Endothelial cell of umbilical vein (primary cell): ENCODE data around the gene CGB8.
"Not testable (repeated sequence)": the region's sequence is repeated elsewhere in the genome, so short reads cannot be mapped to it uniquely, and the experiment has no call there.

ENCODE experiments used
- EZH2 ChIP-seq: IDR thresholded peaks from 2 replicates; pipeline ENCODE4 v1.6.1; 2012; ENCODE audit warnings: borderline replicate concordance, low read depth, mild to moderate bottlenecking, moderate library complexity, low read length, inconsistent platforms; ENCODE audit not compliant: severe bottlenecking
- FOS ChIP-seq: IDR thresholded peaks from 2 replicates; pipeline ENCODE4 v1.6.1; 2011; ENCODE audit warnings: mild to moderate bottlenecking, low read length, moderate library complexity, borderline replicate concordance; ENCODE audit not compliant: insufficient read depth
- GATA2 ChIP-seq: IDR thresholded peaks from 2 replicates; pipeline ENCODE4 v1.7.0; 2011; ENCODE audit warnings: low read depth, mild to moderate bottlenecking, moderate library complexity, mixed read lengths, low read length; ENCODE audit not compliant: insufficient read length, insufficient read depth
- JUN ChIP-seq: IDR thresholded peaks from 2 replicates; pipeline ENCODE4 v1.6.1; 2011; ENCODE audit warnings: borderline replicate concordance, low read depth; ENCODE audit not compliant: insufficient read length, insufficient read depth
- MYC ChIP-seq: IDR thresholded peaks from one replicate; pipeline ENCODE4 v1.6.1; 2011; ENCODE audit warnings: mild to moderate bottlenecking, low read depth, low read length
- POLR2A ChIP-seq: IDR thresholded peaks from 2 replicates; pipeline ENCODE4 v1.6.1; 2012; ENCODE audit warnings: low read depth, mild to moderate bottlenecking, control low read depth, low read length
- POLR2AphosphoS5 ChIP-seq: IDR thresholded peaks from 2 replicates; pipeline ENCODE4 v1.6.1; 2012; ENCODE audit warnings: low read depth, mild to moderate bottlenecking, control low read depth, low read length, moderate library complexity; ENCODE audit not compliant: insufficient read depth
- TF ChIP-seq, protein P1 (sequence below), 2 donors: IDR thresholded peaks; 1 replicate in 1 of 2; 2 replicates in 1 of 2; pipeline ENCODE4 v1.5.1; 2011; ENCODE audit warnings: low read length in 2 of 2, mild to moderate bottlenecking in 2 of 2, moderate library complexity in 2 of 2, control low read depth in 1 of 2, inconsistent platforms in 1 of 2, low read depth in 1 of 2; ENCODE audit not compliant: insufficient read depth in 1 of 2; ENCODE audit errors: extremely low read depth in 1 of 2
- TF ChIP-seq, protein P2 (sequence below): IDR thresholded peaks from 2 replicates; pipeline ENCODE4 v1.6.1; 2011; ENCODE audit not compliant: insufficient read depth, insufficient read length

GRCh38 chr19:49038557-49039276 lies 10.2 kb downstream of the CGB8 start:
- TF ChIP-seq, protein P1, sequence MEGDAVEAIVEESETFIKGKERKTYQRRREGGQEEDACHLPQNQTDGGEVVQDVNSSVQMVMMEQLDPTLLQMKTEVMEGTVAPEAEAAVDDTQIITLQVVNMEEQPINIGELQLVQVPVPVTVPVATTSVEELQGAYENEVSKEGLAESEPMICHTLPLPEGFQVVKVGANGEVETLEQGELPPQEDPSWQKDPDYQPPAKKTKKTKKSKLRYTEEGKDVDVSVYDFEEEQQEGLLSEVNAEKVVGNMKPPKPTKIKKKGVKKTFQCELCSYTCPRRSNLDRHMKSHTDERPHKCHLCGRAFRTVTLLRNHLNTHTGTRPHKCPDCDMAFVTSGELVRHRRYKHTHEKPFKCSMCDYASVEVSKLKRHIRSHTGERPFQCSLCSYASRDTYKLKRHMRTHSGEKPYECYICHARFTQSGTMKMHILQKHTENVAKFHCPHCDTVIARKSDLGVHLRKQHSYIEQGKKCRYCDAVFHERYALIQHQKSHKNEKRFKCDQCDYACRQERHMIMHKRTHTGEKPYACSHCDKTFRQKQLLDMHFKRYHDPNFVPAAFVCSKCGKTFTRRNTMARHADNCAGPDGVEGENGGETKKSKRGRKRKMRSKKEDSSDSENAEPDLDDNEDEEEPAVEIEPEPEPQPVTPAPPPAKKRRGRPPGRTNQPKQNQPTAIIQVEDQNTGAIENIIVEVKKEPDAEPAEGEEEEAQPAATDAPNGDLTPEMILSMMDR (IDR thresholded peaks at IDR 0.05; ENCODE audit: extremely low read depth in 1 of 2, insufficient read depth in 1 of 2, low read depth in 1 of 2, low read length in 2 of 2), result not testable (repeated sequence)
- not testable (repeated sequence) for TF ChIP-seq POLR2A, EZH2, JUN, MYC, POLR2AphosphoS5, FOS, GATA2
- TF ChIP-seq, protein P2, sequence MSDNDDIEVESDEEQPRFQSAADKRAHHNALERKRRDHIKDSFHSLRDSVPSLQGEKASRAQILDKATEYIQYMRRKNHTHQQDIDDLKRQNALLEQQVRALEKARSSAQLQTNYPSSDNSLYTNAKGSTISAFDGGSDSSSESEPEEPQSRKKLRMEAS, result not testable (repeated sequence)
